BLaER1 (cell line): ENCODE data around the gene MYOC.
"Not testable (repeated sequence)": the region's sequence is repeated elsewhere in the genome, so short reads cannot be mapped to it uniquely, and the experiment has no call there.

Experiments used
- H3K27ac ChIP-seq: shearing (Covaris generic); formaldehyde crosslinking; 2 replicates; pipeline ENCODE4 v1.8.1; 2022
- H3K27me3 ChIP-seq: shearing (Covaris generic); formaldehyde crosslinking; 2 replicates; pipeline ENCODE4 v1.8.1; 2022
- H3K36me3 ChIP-seq: shearing (Covaris generic); formaldehyde crosslinking; 2 replicates; pipeline ENCODE4 v1.8.1; 2022
- H3K4me1 ChIP-seq: shearing (Covaris generic); formaldehyde crosslinking; 2 replicates; pipeline ENCODE4 v1.8.1; 2022
- H3K4me2 ChIP-seq: shearing (Covaris generic); formaldehyde crosslinking; 2 replicates; pipeline ENCODE4 v1.8.1; 2022
- H3K4me3 ChIP-seq: shearing (Covaris generic); formaldehyde crosslinking; 2 replicates; pipeline ENCODE4 v1.8.1; 2022
- H3K9ac ChIP-seq: shearing (Covaris generic); formaldehyde crosslinking; 2 replicates; pipeline ENCODE4 v1.8.1; 2022
- H3K9me3 ChIP-seq: shearing (Covaris generic); formaldehyde crosslinking; 2 replicates; pipeline ENCODE4 v1.8.1; 2022
- H4K20me1 ChIP-seq: shearing (Covaris generic); formaldehyde crosslinking; 2 replicates; pipeline ENCODE4 v1.8.1; 2022
- Cebpa-rat ChIP-seq: shearing (Covaris generic); IDR thresholded peaks from 2 replicates; pipeline ENCODE4 v1.8.1; 2022

The MYOC gene

DNA sequence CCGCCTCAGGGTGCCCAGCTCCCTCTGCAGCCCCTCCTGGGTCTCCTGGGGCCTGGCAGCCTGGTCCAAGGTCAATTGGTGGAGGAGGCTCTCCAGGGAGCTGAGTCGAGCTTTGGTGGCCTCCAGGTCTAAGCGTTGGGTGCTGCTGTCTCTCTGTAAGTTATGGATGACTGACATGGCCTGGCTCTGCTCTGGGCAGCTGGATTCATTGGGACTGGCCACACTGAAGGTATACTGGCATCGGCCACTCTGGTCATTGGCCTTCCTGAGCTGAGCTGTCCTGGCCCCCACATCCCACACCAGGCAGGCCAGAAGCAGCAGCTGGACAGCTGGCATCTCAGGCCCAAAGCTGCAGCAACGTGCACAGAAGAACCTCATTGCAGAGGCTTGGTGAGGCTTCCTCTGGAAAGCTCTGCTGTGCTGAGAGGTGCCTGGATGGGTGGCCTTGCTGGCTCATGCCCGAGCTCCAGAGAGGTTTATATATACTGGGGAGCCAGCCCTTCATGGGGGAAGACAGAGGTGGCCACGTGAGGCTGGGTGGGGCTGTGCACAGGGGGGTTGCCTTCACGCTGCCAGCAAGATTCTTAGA is at the start of gene MYOC:
Gene MYOC (minus strand): TSS at position 455 of the 589 bp plus-strand sequence. CDS start 77 bp downstream, at position 378.
- Histone ChIP-seq H3K4me3 (no peak within 1 kb of the TSS), H3K4me1 (peaks cover 35% of the 10 kb centered on the region), H3K4me2 (no peak within 1 kb of the TSS), H3K27ac (no peak within 1 kb of the TSS), H3K27me3 (no peaks in the 10 kb centered on the region), H3K36me3 (no peaks in the 10 kb centered on the region), H3K9ac (no peak within 1 kb of the TSS), H4K20me1 (no peaks in the 10 kb centered on the region), H3K9me3 (no peaks in the 10 kb centered on the region)
- no peak for TF ChIP-seq Cebpa-rat

DNA sequence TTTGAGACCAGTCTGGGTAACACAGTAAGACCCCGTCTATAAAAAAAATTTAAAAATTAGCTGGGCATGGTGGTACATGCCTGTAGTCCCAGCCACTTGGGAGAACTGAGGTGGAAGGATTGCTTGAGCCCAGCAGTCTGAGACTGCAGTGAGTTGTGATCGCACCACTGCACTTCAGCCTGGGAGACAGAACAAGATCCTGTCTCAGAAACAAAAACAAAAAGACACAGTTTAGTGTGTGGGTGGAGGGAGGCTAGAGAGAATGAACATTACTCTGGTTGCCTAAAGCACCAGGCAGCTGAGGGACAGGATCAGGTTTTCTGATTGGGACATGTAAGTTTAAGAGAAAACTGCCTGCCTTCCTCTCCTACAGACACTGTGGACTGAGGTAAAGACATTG is 47.0 kb upstream of the MYOC start:
- no peak for TF ChIP-seq Cebpa-rat
- Histone ChIP-seq H3K9ac (no peak overlapping the region), H3K9me3 (peaks cover 7% of the 10 kb centered on the region)

DNA sequence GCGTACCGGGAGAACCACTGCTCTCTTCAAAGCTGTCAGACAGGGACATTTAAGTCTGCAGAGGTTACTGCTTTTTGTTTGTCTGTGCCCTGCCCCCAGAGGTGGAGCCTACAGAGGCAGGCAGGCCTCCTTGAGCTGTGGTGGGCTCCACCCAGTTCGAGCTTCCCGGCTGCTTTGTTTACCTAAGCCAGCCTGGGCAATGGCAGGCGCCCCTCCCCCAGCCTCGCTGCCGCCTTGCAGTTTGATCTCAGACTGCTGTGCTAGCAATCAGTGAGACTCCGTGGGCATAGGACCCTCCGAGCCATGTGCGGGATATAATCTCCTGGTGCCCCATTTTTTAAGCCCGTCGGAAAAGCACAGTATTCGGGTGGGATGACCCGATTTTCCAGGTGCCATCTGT is 43.3 kb upstream of the MYOC start:
- not testable (repeated sequence) for H4K20me1 ChIP-seq, H3K4me2 ChIP-seq, H3K27ac ChIP-seq, H3K27me3 ChIP-seq, H3K4me1 ChIP-seq, H3K4me3 ChIP-seq, H3K9ac ChIP-seq, H3K9me3 ChIP-seq
- H3K36me3 ChIP-seq, result 0 out of 2 replicates have a peak, but pooled peaks cover 13% of the 10 kb centered on the region

More for the DNA sequence above, 47.0 kb upstream of the MYOC start:
- Histone ChIP-seq H3K4me1 (no peaks in the 10 kb centered on the region), H4K20me1 (no peaks in the 10 kb centered on the region), H3K4me3 (no peak overlapping the region), H3K36me3 (peaks cover 18% of the 10 kb centered on the region; the same call in 1 of the 2 replicates), H3K27me3 (no peaks in the 10 kb centered on the region), H3K4me2 (no peak overlapping the region), H3K27ac (no peak overlapping the region)

DNA sequence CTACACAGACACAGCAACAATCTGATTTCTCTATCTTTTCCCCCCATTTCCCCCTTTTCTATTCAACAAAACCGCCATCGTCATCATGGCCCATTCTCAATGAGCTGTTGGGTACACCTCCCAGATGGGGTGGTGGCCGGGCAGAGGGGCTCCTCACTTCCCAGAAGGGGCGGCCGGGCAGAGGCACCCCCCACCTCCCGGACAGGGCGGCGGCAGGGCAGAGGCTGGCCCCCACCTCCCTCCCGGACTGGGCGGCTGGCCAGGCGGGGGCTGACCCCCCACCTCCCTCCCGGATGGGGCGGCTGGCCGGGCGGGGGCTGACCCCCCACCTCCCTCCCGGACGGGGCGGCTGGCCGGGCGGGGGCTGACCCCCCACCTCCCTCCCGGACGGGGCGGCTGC is 41.1 kb upstream of the MYOC start:
- not testable (repeated sequence) for H3K9ac ChIP-seq, H3K36me3 ChIP-seq, H3K27ac ChIP-seq, H3K4me3 ChIP-seq, H3K27me3 ChIP-seq, H3K4me2 ChIP-seq, H4K20me1 ChIP-seq, H3K9me3 ChIP-seq, H3K4me1 ChIP-seq

DNA sequence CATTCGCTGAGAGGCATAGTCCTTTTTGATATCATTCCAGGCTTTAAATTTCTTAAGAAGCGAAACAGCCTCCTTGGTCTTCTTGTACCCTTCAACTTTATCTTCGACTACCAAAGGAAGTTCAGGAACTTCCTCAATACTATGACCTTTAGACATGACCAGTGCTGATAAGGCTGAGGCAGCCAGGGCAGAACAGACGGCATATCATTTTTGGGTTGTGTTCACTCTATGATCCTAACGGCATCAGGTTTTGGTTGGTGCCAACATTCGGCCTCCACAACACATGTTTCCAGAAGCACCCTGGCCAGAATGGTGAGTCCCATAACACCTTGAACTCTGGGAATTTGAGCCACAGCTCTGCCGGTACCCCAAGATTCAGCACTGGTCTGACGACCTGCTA is 31.4 kb upstream of the MYOC start:
- Histone ChIP-seq H4K20me1 (no peaks in the 10 kb centered on the region), H3K36me3 (no peaks in the 10 kb centered on the region), H3K9ac (no peak overlapping the region), H3K4me2 (no peak overlapping the region), H3K4me1 (peaks cover 17% of the 10 kb centered on the region), H3K4me3 (no peak overlapping the region), H3K9me3 (no peaks in the 10 kb centered on the region), H3K27ac (no peak overlapping the region), H3K27me3 (no peaks in the 10 kb centered on the region)
- no peak for TF ChIP-seq Cebpa-rat

DNA sequence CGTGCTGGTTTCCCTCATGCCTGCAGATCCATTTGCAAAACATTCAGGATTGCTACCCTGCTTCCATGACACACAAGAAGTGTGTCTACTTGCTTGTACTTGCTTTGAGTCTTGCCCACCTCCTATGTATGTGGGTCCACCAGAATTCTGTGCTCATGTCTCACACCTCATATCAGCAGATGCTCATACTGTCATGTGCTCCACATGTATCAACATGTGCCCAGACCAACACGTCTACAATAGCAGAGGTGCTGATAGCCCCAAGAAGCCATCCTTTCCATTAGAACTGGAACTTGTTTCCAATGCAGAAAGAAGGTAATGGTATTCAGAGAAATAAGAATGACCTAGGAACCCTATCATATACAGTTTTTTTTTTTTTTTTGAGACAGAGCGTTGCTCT is 27.9 kb upstream of the MYOC start:
- H3K4me1 ChIP-seq, result no peaks in the 10 kb centered on the region
- no peaks in the 10 kb centered on the region for H3K36me3 ChIP-seq

DNA sequence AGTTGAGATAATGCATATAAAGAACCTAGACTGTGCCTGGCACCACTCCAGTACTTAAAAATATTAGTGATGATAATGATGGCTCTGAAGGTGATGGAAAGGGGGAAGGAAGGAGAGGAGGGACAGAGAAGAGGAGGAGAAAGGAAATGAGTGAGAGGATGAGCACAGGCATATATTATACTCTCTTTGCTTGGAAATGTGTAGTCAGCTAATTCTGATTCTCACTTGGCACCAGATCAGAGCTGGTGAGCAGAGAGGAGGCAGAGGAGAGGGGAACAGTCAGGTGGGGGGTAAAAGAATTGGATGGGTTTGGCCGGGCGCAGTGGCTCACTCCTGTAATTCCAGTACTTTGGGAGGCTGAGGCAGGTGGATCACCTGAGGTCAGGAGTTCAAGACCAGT is 24.3 kb upstream of the MYOC start:
- no peaks in the 10 kb centered on the region for H4K20me1 ChIP-seq
- H3K4me3 ChIP-seq, result no peak overlapping the region
- no peak overlapping the region for H3K9ac ChIP-seq
- no peak overlapping the region for H3K27ac ChIP-seq
- H3K4me1 ChIP-seq, result no peaks in the 10 kb centered on the region
- no peak for TF ChIP-seq Cebpa-rat
- no peaks in the 10 kb centered on the region for H3K36me3 ChIP-seq
- no peaks in the 10 kb centered on the region for H3K9me3 ChIP-seq
- H3K4me2 ChIP-seq, result no peak overlapping the region
- no peaks in the 10 kb centered on the region for H3K27me3 ChIP-seq

More for the DNA sequence above, 27.9 kb upstream of the MYOC start:
- H3K4me2 ChIP-seq, result no peak overlapping the region
- no peaks in the 10 kb centered on the region for H3K27me3 ChIP-seq
- H3K27ac ChIP-seq, result no peak overlapping the region
- no peaks in the 10 kb centered on the region for H3K9me3 ChIP-seq
- H4K20me1 ChIP-seq, result no peaks in the 10 kb centered on the region
- no peak overlapping the region for H3K4me3 ChIP-seq
- no peak overlapping the region for H3K9ac ChIP-seq
- no peak for TF ChIP-seq Cebpa-rat

DNA sequence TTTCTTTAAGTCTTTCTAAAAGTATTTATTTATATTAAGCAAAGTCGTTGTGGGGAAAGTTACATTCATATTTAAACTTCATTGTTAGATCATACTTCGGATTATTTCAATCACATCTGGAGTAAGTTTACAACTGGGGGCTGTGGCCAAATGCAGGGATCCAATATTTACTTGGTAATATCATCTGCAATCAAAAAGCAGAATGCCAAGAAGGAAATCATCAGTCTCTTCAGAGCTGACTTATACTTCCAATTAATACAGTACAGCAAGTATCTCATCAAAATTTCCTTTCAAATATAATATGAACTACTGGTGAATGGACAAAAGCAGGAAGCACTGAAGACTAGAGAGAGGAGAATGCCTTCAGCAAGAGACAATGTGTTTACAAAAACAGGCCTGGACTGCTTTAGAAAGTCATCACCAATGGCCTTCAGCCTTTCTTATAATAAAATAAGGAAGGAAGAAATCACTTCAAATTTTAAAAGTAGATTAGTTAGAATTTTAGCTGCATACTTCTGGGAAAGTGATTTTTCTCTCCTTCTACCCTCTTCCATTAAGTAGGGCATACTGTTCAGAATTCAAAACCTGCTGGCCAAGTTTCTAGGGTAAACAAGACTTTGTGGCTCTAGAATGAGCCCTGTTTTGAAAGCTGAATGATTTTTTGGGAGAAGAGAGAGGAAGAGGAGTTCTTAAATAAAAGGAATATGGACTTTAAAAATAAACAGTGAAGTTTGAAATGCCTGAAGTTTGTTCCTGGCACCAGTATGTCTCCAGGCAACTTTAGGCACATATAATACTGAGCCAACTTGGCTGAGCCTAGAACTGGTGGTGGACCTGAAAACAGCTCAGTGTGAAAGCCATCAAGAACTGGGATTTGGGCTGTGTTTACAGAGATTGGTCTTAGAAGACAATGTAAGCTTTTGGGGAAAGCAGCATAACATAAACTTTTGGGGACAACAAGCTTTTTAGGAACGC is 22.2 kb upstream of the MYOC start:
- Histone ChIP-seq H3K27ac (no peak overlapping the region), H3K36me3 (no peaks in the 10 kb centered on the region), H4K20me1 (no peaks in the 10 kb centered on the region), H3K9me3 (peaks cover 7% of the 10 kb centered on the region; the same call in 1 of the 2 replicates), H3K4me1 (no peaks in the 10 kb centered on the region), H3K4me2 (no peak overlapping the region), H3K27me3 (no peaks in the 10 kb centered on the region), H3K9ac (no peak overlapping the region), H3K4me3 (no peak overlapping the region)
- no peak for TF ChIP-seq Cebpa-rat

DNA sequence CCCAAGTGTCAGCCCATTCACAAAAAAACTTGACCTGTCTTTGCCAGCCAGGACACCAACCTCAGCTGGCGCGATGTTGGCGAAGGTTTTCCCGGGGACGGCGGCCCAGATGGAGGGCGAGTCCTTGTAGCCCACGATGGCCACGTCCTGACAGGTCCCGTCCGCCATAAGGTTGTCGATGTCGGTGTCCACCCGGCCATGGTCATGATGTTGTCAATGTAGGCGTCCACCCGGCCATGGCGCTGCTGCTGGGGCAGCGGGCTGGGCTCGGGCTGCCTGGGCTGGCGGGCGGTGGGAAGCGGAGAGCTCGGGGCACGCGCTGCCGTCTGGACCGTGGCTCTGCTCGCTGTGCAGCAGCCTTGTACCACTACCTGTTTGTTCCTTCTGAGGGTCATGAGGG is 18.3 kb upstream of the MYOC start:
- Histone ChIP-seq H3K4me2 (no peak overlapping the region), H3K36me3 (no peaks in the 10 kb centered on the region), H3K4me3 (no peak overlapping the region)

DNA sequence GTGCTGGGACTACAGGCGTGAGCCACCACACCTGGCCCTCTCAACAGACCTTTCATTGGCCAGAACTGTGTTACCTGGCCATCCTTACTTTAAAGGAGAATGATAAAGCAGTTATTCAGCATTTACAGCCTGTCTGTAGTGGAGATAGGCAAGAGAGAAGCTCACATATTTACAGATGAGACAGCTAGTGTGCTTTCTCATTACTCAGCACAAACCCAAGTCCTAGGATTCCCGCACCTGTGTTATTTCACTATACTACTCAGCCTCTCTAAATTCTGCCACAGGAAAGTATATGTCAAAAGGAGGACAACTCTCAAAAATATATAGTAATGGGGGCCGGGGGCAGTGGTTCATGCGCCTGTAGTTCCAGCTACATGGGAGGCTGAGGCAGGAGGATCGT is 15.9 kb upstream of the MYOC start:
- Histone ChIP-seq H3K36me3 (no peaks in the 10 kb centered on the region), H3K27ac (no peak overlapping the region), H4K20me1 (no peaks in the 10 kb centered on the region), H3K27me3 (no peaks in the 10 kb centered on the region), H3K4me1 (no peaks in the 10 kb centered on the region), H3K4me2 (no peak overlapping the region), H3K9me3 (peaks cover 7% of the 10 kb centered on the region; the same call in 1 of the 2 replicates), H3K9ac (no peak overlapping the region), H3K4me3 (no peak overlapping the region)
- no peak for TF ChIP-seq Cebpa-rat

More for the DNA sequence above, 18.3 kb upstream of the MYOC start:
- H3K9ac ChIP-seq, result no peak overlapping the region
- no peaks in the 10 kb centered on the region for H4K20me1 ChIP-seq
- peaks cover 7% of the 10 kb centered on the region; the same call in 1 of the 2 replicates for H3K9me3 ChIP-seq
- no peak overlapping the region for H3K27ac ChIP-seq
- no peaks in the 10 kb centered on the region for H3K27me3 ChIP-seq
- no peaks in the 10 kb centered on the region for H3K4me1 ChIP-seq
- no peak for TF ChIP-seq Cebpa-rat
